ENCODE data around the gene CTNND2.

DNA sequence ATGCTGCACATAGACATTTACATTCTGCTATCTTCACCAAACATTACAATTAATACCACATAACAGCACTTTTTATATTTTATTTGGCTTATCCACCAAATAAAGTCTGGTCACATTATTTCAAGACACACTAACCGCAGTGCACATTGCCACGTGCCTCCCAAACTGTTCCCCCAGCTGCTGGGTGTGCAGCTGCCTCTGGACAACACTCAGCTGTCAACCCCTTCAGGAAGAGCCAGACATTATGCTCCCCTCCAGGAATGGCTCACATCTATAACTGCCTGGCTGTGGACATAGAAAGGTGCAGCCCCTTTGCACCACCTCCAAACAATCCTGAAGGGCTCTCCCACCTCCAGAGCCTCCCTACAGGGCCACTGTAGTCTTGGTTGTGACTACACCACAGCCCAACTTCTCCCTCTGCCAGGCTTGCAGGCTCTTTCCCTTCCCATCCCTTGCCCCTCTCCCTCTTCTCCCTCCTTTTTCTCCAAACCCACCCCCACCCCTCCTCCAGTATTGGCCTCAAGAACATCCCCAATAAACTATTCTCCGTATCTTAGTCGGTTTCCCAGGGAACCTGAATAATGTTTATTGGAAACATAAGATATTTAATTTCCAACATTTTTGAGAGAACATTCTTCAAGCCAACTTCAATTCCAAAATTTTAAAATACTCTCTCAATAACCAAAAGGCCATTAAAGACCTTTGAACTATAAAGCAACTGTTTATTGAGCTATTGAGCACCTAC, 372.3 kb downstream of the CTNND2 start:
- TF ChIP-seq, protein P1, sequence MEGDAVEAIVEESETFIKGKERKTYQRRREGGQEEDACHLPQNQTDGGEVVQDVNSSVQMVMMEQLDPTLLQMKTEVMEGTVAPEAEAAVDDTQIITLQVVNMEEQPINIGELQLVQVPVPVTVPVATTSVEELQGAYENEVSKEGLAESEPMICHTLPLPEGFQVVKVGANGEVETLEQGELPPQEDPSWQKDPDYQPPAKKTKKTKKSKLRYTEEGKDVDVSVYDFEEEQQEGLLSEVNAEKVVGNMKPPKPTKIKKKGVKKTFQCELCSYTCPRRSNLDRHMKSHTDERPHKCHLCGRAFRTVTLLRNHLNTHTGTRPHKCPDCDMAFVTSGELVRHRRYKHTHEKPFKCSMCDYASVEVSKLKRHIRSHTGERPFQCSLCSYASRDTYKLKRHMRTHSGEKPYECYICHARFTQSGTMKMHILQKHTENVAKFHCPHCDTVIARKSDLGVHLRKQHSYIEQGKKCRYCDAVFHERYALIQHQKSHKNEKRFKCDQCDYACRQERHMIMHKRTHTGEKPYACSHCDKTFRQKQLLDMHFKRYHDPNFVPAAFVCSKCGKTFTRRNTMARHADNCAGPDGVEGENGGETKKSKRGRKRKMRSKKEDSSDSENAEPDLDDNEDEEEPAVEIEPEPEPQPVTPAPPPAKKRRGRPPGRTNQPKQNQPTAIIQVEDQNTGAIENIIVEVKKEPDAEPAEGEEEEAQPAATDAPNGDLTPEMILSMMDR (conservative IDR thresholded peaks at IDR 0.05): no peak
- TF ChIP-seq ZFX (IDR thresholded peaks at IDR 0.05): no peak

Measured in C4-2B (cell line).